ENCODE results near the gene CD33.

DNA sequence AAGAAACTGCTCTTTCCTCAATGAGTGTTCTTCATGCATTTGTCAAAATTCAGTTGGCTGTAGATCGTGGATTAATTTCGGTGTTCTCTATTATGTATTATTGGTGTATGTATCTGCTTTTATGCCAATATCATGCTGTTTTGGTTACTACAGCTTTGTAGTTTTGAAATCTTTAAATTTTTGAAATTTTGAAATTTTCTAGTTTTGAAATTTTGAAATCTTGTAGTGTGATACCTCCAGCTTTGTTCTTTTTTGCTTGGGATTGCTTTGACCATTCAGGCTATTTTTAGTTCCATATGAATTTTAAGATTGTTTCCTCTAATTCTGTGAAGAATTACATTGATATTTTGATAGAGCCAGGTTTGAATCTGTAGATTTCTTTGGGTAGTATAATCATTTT lies 3.1 kb downstream of the CD33 start:
- TF ChIP-seq POLR2AphosphoS5 (IDR thresholded peaks at IDR 0.05) (no peak), CTCF (IDR thresholded peaks at IDR 0.05) (no peak), POLR2A (IDR thresholded peaks at IDR 0.05) (no peak), EP300 (IDR thresholded peaks at IDR 0.05) (no peak)

All from gastroesophageal sphincter (tissue), 3 donors.